Effector memory CD4-positive, alpha-beta T cell (primary cell): ENCODE results near the gene NDUFV1.
"Not testable (repeated sequence)": the region's sequence is repeated elsewhere in the genome, so short reads cannot be mapped to it uniquely, and the experiment has no call there.

Source experiments
- DNase-seq, 3 donors: peaks; one replicate each; pipeline ENCODE4 v3.0.0-alpha.2; 2020
- H3K27ac ChIP-seq: 2 replicates; pipeline ENCODE4 v1.7.0; 2013; ENCODE audit warnings: mild to moderate bottlenecking, low read length, moderate library complexity; ENCODE audit not compliant: insufficient read depth, poor library complexity, severe bottlenecking
- H3K27me3 ChIP-seq: replicated peaks from 2 replicates; pipeline ENCODE4 v1.7.0; 2013; ENCODE audit warnings: mild to moderate bottlenecking, low read length; ENCODE audit not compliant: insufficient read depth, control insufficient read depth, poor library complexity, severe bottlenecking
- H3K36me3 ChIP-seq: 2 replicates; pipeline ENCODE4 v1.7.0; 2013; ENCODE audit warnings: mild to moderate bottlenecking, low read length, moderate library complexity; ENCODE audit not compliant: control insufficient read depth, insufficient read depth
- H3K4me1 ChIP-seq: 2 replicates; pipeline ENCODE4 v1.7.0; 2013; ENCODE audit warnings: low read length, mild to moderate bottlenecking; ENCODE audit not compliant: control insufficient read depth, insufficient read depth, poor library complexity, severe bottlenecking
- H3K4me3 ChIP-seq: 2 replicates; pipeline ENCODE4 v1.7.0; 2013; ENCODE audit warnings: low read length, low read depth, mild to moderate bottlenecking; ENCODE audit not compliant: insufficient read depth, poor library complexity, severe bottlenecking
- H3K9me3 ChIP-seq: 2 replicates; pipeline ENCODE4 v1.7.0; 2013; ENCODE audit warnings: mild to moderate bottlenecking, low read length, moderate library complexity; ENCODE audit not compliant: control insufficient read depth

NDUFV1 gene

DNA sequence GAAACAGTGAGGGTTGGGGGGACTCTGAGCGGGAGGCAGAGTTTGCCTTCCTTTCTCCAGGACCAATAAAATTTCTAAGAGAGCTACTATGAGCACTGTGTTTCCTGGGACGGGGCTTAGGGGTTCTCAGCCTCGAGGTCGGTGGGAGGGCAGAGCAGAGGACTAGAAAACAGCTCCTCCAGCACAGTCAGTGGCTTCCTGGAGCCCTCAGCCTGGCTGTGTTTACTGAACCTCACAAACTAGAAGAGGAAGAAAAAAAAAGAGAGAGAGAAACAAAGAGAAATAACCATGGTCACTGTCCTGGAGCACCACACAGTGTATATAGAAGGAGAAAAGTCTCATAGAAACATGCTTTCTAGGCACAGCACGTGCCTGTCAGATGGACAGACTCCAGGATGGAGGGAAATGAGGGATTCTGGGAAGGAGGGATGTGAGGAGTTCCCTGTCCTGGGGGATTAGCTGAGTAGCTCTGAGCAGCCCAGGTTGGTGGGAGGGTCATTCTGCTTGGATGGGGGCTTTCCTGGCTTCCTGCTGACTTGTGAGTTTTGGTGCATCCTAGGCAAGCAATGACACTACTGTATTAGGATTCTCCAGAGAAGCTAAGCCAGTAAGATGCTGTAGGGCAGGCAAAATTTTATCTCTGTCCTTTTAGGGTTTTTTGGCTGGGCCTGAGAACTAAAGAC, 20.0 kb upstream of the NDUFV1 start:
- Histone ChIP-seq H3K27me3 (no peaks in the 10 kb centered on the region), H3K27ac (no peak overlapping the region), H3K4me3 (no peak overlapping the region), H3K4me1 (peaks cover 7% of the 10 kb centered on the region), H3K36me3 (no peaks in the 10 kb centered on the region), H3K9me3 (no peaks in the 10 kb centered on the region)
- DNase-seq, result no peak

DNA sequence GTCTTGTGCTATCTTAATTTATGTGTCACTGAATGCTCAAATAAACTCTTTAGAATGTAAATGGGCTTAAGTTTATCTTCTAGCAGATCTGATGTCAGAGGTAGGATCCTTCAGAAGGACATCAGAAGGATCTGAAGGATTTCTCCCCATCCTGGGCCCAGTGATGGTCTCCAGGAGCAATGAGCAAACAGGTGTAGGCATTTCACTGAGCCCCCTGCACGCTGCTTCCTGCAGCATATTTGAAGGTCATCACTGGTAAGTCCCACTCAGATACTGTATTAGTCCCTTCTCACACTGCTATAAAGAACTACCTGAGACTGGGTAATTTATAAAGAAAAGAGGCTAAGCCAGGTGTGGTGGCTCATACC, 18.6 kb upstream of the NDUFV1 start:
- peaks cover 7% of the 10 kb centered on the region for H3K4me1 ChIP-seq
- no peak overlapping the region for H3K4me3 ChIP-seq
- H3K36me3 ChIP-seq, result no peaks in the 10 kb centered on the region
- no peaks in the 10 kb centered on the region for H3K9me3 ChIP-seq
- no peak for DNase-seq
- H3K27ac ChIP-seq, result no peak overlapping the region
- H3K27me3 ChIP-seq, result no peaks in the 10 kb centered on the region

DNA sequence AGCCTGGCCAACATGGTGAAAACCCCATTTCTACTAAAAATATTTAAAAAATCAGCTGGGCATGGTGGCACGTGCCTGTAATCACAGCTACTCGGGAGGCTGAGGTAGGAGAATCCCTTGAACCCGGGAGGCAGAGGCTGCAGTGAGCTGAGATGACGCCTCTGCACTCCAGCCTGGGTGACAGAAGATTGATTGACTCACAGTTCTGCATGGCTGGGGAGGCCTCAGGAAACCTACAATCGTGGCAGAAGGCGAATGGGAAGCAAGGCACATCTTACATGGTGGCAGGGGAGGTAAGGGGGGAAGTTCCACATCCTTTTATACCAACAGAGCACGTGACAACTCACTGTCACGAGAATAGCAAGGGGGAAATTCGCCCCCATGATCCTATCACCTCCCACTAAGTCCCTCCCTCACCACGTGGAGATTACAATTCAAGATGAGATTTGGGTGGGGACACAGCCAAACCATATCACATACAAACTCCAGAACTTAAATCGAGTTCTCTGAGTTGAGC, 17.8 kb upstream of the NDUFV1 start:
- not testable (repeated sequence) for H3K4me1 ChIP-seq, H3K4me3 ChIP-seq, DNase-seq, H3K9me3 ChIP-seq, H3K27ac ChIP-seq, H3K27me3 ChIP-seq, H3K36me3 ChIP-seq

DNA sequence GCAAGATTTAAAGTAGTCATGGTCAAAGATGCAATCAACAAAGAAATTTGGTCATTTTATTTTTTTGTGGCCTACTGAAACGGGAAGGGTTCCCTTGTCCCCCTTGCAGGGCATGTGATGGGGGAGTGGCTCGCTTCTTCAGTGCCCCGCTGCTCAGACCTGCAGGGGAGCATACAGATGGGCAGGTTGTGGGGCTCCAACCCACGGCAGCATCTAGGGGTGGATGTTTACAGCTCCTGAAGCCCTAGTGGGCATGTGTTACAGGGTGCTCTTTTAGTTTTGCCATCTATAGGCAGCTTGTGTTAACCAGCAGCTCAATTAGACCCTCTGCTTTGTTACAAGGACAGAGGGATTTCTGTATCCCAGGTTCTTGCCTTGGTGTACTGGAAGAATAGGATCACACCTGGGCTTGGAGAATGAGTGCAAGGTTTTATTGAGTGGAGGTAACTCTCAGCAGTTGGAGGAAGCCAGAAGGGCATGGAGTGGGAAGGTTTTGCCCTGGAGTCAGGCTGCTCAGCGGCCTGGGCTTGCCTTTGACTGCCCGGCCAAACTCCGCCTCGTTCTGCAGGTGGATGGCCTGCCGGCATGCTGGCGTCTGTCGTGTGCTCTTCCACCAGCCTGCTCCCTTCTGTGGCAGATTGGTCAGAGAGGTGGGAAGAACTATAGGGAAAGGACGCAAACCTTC, 13.7 kb upstream of the NDUFV1 start:
- Histone ChIP-seq H3K36me3 (no peaks in the 10 kb centered on the region), H3K27ac (no peak overlapping the region), H3K9me3 (no peaks in the 10 kb centered on the region), H3K27me3 (no peaks in the 10 kb centered on the region), H3K4me1 (no peaks in the 10 kb centered on the region), H3K4me3 (no peak overlapping the region)
- no peak for DNase-seq

DNA sequence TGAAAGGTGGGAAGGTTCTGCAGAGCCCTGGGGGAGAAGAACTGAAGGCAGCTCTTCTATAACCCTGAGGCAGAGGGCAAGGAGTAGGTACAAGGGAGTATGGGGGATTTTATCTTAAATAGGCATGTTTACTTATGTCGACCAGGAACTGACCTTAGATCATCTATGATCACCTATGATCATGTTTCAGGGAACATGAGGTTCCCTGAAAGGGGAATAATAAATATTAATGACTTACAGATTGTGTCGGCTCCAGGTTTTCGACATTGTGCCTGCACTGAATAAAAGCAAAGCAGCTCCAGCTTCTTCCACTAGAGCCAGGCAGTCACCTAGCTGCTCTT, 13.2 kb upstream of the NDUFV1 start:
- DNase-seq, result no peak
- no peaks in the 10 kb centered on the region for H3K4me1 ChIP-seq
- H3K27me3 ChIP-seq, result no peaks in the 10 kb centered on the region
- H3K27ac ChIP-seq, result no peak overlapping the region
- no peak overlapping the region for H3K4me3 ChIP-seq
- no peaks in the 10 kb centered on the region for H3K36me3 ChIP-seq
- H3K9me3 ChIP-seq, result no peaks in the 10 kb centered on the region

DNA sequence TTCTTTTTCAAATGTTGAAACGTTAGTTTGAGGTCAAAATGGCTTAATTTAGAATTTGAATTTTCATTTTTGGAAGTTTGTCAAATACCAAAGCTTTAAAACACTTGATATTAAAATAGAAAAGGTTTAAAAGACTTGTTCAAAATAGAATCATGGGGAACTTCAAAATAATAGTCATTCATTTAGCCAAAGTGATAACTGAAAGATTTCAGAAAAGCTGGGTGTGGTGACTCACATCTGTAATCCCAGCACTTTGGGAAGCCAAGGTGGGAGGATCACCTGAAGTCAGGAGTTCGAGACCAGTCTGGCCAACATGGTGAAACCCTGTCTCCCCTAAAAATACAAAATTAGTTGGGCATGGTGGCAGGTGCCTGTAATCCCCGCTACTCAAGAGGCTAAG, 12.3 kb upstream of the NDUFV1 start:
- H3K27ac ChIP-seq, result no peak overlapping the region
- no peak overlapping the region for H3K4me3 ChIP-seq
- H3K36me3 ChIP-seq, result no peaks in the 10 kb centered on the region
- H3K27me3 ChIP-seq, result no peaks in the 10 kb centered on the region
- H3K9me3 ChIP-seq, result no peaks in the 10 kb centered on the region
- H3K4me1 ChIP-seq, result no peaks in the 10 kb centered on the region
- no peak for DNase-seq

DNA sequence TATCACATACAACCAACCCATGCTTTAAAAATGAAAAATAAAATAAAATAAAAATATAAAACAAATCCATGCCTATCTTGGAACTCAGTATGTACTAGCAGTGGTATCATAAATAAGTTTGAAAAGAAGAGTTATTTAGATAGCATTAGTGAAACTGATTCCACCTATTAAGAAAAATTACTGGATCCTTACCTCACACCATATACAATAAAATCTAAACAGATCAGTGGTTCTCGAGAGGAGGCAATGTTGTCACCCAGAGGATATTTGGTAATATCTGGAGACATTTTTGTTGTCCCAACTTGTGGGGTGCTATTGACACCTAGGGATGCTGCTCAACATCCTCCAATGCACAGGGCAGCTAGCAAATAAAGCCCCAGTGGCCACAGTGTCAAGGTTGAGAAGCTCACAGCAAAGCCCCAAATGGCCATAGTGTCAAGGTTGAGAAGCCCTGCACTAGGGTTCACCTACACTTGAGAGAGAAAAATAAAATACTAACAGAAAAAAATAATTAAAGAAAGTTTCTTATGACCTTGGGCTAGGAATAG, 9.9 kb upstream of the NDUFV1 start:
- Histone ChIP-seq H3K4me1 (no peaks in the 10 kb centered on the region), H3K36me3 (no peaks in the 10 kb centered on the region), H3K27ac (no peak overlapping the region), H3K4me3 (no peak overlapping the region), H3K9me3 (no peaks in the 10 kb centered on the region), H3K27me3 (no peaks in the 10 kb centered on the region)
- no peak for DNase-seq

DNA sequence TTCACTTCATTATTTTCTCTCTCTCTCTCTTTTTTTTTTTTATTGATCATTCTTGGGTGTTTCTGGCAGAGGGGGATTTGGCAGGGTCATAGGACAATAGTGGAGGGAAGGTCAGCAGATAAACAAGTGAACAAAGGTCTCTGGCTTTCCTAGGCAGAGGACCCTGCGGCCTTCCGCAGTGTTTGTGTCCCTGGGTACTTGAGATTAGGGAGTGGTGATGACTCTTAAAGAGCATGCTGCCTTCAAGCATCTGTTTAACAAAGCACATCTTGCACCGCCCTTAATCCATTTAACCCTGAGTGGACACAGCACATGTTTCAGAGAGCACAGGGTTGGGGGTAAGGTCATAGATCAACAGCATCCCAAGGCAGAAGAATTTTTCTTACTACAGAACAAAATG, 9.3 kb upstream of the NDUFV1 start:
- not testable (repeated sequence) for H3K4me1 ChIP-seq, H3K4me3 ChIP-seq, DNase-seq, H3K36me3 ChIP-seq, H3K27me3 ChIP-seq, H3K9me3 ChIP-seq, H3K27ac ChIP-seq

DNA sequence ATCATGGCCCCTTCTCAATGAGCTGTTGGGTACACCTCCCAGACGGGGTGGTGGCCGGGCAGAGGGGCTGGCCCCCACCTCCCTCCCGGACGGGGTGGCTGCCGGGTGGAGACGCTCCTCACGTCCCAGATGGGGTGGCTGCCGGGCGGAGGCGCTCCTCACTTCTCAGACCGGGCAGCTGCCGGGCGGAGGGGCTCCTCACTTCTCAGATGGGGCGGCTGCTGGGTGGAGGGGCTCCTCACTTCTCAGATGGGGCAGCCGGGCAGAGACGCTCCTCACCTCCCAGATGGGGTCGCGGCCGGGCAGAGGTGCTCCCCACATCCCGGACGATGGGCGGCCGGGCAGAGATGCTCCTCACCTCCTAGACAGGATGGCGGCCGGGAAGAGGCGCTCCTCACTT, 8.8 kb upstream of the NDUFV1 start:
- H3K4me1 ChIP-seq, DNase-seq, H3K27ac ChIP-seq, H3K4me3 ChIP-seq, H3K27me3 ChIP-seq, H3K36me3 ChIP-seq, H3K9me3 ChIP-seq: not testable (repeated sequence)

DNA sequence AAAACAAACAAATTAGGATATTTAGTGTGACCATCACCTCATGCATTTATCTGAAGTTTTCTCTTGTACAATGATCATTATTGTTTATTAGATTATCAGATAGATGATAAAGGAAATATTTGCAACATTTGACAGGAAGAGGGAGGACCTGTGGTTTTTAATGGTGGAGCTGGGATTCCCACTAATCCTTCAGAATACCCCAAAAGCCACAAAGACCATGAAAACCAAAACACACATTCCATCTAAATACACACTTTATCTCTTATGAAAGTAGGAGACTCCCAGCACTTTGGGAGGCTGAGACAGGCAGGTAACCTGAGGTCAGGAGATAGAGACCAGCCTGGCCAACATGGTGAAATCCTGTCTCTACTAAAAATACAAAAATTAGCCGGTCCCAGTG, 7.6 kb upstream of the NDUFV1 start:
- H3K27me3 ChIP-seq, result no peaks in the 10 kb centered on the region
- DNase-seq, result no peak
- H3K9me3 ChIP-seq, result no peaks in the 10 kb centered on the region
- no peak overlapping the region for H3K27ac ChIP-seq
- H3K4me3 ChIP-seq, result no peak overlapping the region
- H3K4me1 ChIP-seq, result no peaks in the 10 kb centered on the region
- no peaks in the 10 kb centered on the region for H3K36me3 ChIP-seq
